GM12801 (cell line): Measurements from ENCODE around the gene LIMK2.

ENCODE experiments used
- CTCF ChIP-seq: IDR thresholded peaks from one replicate; pipeline ENCODE4 v1.5.1; 2011; ENCODE audit warnings: control low read depth; ENCODE audit not compliant: insufficient read length; ENCODE audit errors: extremely low read depth

The LIMK2 gene

DNA sequence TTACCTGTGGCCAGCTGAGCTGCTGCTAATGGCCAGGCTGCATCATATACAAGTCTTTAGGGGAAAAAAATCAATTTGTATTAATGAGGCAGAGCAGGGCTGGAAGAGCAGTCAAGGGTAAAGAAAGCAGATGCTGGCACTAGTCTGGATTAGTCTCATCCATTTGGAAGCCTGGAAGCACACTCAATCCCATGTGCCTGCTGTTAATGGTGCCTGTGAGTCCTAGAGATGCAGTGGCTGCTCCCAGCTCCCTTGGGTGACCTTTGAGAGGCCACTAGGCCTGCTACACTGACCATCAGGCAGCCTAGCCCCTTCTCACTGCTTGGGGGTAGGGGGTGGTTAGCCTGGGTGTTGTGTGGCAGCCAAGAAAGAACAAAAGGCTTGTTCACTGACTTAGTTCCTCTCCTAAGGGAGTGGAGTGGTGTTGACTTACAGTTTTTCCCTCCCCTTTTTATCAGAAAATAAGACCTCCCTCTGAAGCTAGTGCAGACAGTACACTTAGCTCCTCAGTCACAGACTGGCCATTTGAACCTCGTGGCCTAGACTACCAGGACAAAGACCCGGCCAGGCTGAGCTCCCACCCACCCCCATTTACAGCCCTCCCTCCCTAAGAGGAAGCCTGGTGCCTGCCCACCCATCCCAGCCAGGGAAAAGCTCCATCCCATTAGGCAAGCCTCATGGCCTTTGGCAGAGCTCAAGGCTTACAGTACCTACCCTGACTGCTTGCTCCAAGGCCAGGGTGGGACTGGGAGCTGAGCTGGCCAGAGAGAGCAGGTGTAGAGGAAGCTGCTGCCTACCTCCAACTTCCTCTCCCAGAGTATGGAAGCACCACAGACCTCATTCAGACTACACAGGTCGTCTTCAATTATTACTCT lies 72.4 kb downstream of the LIMK2 start:
- TF ChIP-seq CTCF: no peak

DNA sequence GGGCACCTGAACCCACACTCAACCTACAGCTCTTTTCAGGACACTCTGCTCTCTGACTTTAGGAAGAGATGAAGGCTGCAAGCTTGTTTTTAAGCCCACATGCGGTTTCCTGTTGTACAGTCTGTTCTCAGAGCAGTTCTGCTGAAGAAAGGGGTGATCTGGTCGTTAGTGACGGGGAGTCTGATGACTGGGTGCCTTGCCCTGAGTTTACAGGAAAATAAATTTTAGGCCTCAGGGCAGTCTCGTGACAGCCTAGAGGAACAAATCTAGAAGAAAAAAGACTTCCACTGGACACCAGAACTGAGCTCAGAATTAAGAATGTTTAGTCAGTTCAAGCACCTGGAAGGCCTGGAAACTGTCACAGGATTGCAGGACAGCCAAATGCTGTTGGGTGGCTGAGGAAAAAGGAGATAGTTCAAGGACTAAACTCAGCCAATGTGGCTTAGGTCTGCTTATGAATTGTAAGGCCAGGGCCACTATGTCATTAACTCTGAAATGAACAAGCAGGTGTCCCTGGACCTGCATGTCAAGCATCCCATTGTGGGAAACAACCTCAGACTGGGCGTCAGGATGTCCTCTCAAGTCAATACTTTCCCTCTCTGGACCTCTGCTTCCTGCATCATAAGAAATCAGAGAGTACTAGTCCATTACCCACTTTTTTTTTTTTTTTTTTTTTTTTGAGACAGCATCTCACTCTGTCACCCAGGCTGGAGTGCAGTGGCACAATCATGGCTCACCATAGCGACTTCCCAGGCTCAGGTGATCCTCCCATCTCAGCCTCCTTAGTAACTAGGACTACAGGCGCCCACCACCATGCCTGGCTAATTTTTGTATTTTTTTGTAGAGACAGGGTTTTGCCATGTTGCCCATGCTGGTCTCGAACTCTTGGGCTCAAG lies 74.5 kb downstream of the LIMK2 start:
- no peak for TF ChIP-seq CTCF

- TF ChIP-seq CTCF: no peak
Measured at GRCh38 chr22:31287818-31288495, 75.9 kb downstream of the LIMK2 start.

DNA sequence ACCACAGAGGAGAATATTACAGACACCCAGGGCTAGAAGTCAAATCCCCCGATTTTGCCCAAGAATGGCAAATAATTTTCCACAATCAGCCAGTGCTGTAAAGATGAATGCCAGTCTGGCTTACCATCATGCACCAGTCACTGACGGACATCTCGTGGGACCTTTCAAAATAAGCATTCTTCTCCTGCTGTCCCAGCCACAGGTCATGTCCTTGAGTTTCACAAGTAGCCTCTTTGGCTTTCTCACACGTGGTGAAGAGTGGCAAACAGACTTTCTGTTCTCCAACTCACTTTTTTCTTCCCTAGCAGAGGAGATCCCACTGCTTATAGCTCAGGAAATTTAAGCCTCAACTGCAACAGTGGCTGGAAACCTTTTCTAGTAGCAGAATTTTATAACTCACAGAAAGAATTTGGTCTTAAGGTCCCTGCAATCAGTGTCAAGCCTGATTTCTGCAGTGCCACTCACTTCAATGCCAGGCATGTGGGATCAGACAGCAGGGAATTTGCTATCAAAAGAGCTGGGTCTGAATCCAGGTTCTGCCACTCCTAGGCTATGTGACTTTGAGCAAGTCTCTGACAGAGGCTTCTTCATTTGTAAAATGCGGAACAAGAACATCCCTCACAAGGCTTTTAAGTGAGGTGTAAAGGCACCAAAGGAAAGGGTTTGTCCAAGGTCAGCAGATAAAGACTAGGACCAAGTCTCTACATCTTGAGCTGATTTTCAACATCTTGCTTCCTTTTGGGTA lies 76.6 kb downstream of the LIMK2 start:
- TF ChIP-seq CTCF: no peak

DNA sequence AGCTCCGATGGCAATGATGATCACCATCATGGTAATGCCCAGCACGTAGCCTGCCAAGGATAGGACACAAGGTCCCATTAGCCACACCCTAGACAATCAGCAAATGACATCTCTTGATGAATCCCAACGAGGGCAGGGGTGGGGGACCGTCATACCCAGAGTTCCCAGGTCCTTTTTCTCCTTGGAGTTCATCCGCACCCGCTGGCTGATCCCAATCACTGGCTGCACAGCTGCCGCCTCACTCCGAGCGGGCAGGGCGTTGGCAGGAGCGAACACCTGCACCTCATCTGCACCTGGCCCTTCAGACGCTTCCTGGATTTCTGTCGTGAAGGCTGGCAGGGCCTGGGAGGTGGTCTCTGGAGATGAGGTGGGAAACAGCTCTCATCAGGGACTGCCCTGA lies 77.2 kb downstream of the LIMK2 start:
- no peak for TF ChIP-seq CTCF

DNA sequence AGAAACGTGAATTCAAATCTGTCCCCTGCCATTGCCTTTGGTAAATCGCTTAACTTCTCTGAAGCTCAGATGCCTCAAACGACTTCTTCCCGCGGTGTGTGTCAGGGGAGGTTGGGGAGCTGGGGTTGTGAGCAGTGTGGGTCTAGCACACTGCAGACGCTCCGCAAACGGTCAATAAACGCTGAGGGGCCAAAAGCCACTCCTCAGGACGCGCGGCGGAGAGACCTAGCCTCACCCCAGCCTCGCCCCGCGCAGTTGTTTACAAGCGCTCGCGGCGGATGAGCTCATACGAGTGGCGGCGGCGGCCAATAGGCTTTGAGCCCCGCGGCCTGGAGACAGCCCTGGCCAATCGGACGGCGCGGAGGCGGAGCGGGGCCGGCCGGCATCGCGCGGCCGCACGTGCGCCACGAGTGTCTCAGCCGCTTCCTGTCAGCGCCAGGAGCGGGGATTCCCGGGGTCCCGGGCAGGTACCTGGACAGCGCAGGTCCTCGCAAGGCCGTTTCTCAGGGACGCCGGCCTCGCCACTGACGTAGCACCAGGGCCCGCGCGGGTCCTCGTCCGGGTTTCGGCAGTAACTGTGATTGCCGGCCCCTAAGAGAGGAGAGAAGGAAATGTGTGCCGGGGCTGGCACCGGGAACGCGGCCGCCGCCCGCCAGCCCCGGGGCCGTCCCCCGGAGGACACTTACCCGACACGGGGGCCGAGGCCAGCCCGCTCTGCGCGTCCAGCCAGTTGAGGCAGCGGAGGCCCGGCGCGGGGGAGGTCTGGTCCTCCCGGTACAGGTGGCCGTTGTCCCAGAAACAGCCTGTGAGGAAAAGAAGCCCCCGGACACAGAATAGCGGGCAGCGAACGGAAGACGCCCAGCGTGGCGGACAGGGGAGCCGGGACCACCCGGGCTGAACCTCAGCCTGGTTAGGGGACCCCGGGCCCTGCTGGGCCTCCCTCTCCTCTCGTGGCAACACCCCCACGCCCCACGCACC lies 78.7 kb downstream of the LIMK2 start:
- TF ChIP-seq CTCF: no peak
